HUES6 (cell line): Measurements from ENCODE around the gene HMX1.
A peak's percentile ranks its signal among the peaks of the same experiment; 100 is the strongest.

Experiments used
- H3K27ac ChIP-seq: 2 replicates; pipeline ENCODE4 v1.7.0; 2013; ENCODE audit warnings: low read depth, mild to moderate bottlenecking, low read length, inconsistent platforms
- H3K27me3 ChIP-seq: 2 replicates; pipeline ENCODE4 v1.6.1; 2013; ENCODE audit warnings: low read length; ENCODE audit not compliant: control insufficient read depth, insufficient read depth
- H3K36me3 ChIP-seq: 2 replicates; pipeline ENCODE4 v1.6.1; 2013; ENCODE audit warnings: low read length; ENCODE audit not compliant: control insufficient read depth, insufficient read depth
- H3K4me1 ChIP-seq: 2 replicates; pipeline ENCODE4 v1.6.1; 2013; ENCODE audit warnings: low read length; ENCODE audit not compliant: control insufficient read depth, insufficient read depth
- H3K4me3 ChIP-seq: 2 replicates; pipeline ENCODE4 v1.5.1; 2013; ENCODE audit warnings: low read depth, low read length
- H3K9ac ChIP-seq: one replicate; pipeline ENCODE4 v1.6.1; 2013; ENCODE audit warnings: mild to moderate bottlenecking, low read length
- H3K9me3 ChIP-seq: 2 replicates; pipeline ENCODE4 v1.6.1; 2013; ENCODE audit warnings: low read depth, low read length; ENCODE audit not compliant: control insufficient read depth, insufficient read depth

The HMX1 gene

DNA sequence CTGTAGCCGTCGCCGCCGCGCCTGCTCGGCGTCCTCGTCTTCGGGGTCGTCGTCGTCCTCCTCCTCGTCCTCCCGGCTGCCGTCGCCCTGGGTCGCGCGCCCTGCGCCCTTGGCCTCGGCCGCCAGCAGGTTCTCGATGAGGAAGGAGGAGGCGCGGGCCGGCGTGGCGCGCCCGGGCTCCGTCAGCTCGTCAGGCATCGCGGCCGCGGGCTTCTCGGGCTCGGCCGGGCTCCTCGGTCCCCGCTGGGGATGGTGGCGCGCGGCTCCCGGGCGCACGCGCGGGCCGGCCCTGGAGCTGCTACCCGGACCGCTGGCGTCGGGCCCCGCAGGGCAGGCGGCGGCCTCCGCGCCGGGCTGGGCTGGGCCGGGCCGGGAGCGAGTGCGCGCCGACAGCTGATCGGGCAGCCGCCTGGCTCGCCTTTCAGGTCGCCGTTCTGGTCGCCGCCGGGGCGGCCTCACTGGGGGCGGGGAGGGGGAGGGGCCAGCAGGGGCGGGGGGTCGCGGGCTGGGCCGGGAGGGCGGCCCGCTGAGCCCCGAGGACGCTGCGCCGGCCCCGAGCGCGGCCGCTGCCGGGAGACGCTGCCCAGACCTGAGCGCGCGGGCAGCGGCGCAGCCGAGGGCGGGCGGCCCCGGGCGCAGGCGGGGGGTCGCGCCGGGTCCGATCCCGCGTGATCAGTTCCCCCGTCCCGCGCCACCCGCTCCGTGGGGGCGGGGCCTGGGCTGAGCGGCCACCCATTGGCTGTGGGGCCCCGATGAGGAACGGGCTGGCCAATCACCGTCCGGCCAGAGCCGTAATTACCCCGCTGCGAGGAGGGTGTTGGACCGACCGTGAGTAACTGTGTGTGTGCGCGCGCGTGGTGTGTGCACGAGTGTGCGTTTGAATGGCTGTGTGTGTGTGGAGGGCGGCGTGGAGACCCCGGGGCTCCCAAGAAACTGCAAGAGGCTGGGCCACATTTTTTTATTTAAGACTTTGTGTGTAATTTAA, at the start of gene HMX1:
HMX1 (minus strand) TSS at position 423 of the 985 bp plus-strand sequence; CDS start at position 198, 225 bp downstream.
- Histone ChIP-seq H3K9ac (no peak within 1 kb of the TSS), H3K27me3 (peaks cover 98% of the 10 kb centered on the region), H3K4me3 (peak within 1 kb of the TSS; percentile 56), H3K27ac (no peak within 1 kb of the TSS), H3K36me3 (no peaks in the 10 kb centered on the region), H3K9me3 (no peaks in the 10 kb centered on the region), H3K4me1 (peaks cover 29% of the 10 kb centered on the region; the same call in 1 of the 2 replicates)

DNA sequence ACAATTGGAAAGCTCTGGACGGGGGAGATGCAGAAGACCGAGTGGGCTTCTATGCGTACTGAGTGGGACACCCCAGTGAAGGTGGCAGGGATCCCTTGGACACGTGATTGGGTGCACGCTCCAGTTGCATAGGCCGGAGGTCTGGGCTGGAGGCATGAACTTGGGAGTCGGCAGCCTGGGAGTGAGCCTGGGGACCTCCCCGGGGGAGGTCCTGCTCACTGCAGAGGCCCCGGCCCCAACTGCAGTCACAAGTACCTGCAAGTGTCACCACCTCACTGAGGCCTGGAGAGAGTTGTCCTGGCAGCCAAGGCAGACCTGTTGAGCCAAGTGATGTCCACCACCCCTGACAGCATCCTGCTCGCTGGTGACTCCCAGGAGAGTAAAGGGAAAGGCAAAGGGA, 49.3 kb upstream of the HMX1 start:
- H3K4me1 ChIP-seq: peaks cover 5% of the 10 kb centered on the region; the same call in 1 of the 2 replicates
- H3K9ac ChIP-seq: no peak overlapping the region
- H3K9me3 ChIP-seq: peaks cover 3% of the 10 kb centered on the region; the same call in 1 of the 2 replicates
- H3K4me3 ChIP-seq: no peak overlapping the region
- no peaks in the 10 kb centered on the region for H3K36me3 ChIP-seq
- H3K27me3 ChIP-seq: peaks cover 48% of the 10 kb centered on the region
- no peak overlapping the region for H3K27ac ChIP-seq

DNA sequence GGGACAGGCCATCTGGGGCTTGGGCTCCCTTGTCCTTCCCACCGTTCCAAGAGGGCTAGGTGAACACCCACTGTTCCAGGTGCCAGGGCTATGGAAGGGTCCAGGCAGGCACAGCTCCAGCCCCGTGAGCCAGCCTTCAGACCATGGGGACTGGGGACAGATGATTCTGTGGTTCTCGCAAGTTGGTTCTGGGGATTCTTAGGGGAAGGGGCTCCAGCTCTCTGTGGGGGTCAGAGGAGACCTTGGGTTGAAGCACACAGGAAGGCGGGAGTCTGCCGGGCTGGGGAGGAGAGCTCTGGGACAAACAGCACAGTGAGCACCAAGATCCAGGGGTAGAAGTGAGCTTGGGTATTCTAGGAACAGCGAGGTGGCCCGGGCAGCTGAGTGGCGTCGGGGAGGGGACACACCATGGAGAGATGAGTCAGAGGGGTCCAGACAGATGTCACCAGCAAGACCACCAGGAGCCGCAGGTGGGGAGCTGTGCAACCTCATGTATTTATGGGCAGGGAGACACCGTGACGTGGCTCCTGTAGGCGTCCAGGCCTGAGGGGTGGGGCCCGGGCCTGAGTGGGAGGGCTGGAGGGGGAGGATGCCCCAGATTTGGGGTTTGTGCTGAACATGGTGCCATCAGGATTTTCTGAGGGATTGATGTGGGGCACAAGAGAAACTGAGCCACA, 48.8 kb upstream of the HMX1 start:
- Histone ChIP-seq H3K27ac (no peak overlapping the region), H3K4me3 (no peak overlapping the region), H3K9me3 (peaks cover 3% of the 10 kb centered on the region; the same call in 1 of the 2 replicates), H3K9ac (no peak overlapping the region), H3K4me1 (peaks cover 5% of the 10 kb centered on the region; the same call in 1 of the 2 replicates), H3K27me3 (peaks cover 53% of the 10 kb centered on the region), H3K36me3 (no peaks in the 10 kb centered on the region)

DNA sequence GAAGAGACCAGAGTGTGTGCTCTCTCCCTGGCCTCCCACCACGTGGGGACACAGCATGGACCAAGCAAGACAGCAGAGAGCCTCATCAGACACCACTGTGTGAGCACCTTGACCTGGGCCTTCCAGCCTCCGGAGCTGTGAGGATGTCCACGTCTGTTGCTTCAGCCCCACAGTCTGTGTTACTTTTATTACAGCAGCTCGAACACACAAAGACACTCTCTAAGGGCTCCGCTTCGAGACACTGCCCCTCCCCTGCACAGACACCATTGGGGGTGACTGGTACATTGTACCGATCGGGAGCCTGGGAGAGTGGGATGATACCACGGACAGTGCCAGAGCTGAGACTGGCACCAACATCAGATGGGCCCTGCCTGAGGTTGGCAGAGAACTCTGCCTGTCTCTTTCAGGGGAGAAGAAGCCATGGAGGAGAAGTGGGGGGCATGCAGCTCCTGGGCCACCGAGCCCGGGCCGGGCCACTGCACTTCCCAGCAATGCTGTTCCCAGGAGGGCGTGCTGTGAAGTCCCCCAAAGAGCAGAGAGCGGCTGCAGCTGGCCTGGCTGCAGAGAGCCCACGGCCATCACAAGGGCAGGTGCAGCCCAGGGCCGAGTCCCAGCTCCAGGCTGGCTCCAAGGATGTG, 48.1 kb upstream of the HMX1 start:
- Histone ChIP-seq H3K27ac (no peak overlapping the region), H3K4me1 (peaks cover 5% of the 10 kb centered on the region; the same call in 1 of the 2 replicates), H3K4me3 (no peak overlapping the region), H3K27me3 (peaks cover 60% of the 10 kb centered on the region), H3K9me3 (peaks cover 3% of the 10 kb centered on the region; the same call in 1 of the 2 replicates), H3K9ac (no peak overlapping the region), H3K36me3 (no peaks in the 10 kb centered on the region)

DNA sequence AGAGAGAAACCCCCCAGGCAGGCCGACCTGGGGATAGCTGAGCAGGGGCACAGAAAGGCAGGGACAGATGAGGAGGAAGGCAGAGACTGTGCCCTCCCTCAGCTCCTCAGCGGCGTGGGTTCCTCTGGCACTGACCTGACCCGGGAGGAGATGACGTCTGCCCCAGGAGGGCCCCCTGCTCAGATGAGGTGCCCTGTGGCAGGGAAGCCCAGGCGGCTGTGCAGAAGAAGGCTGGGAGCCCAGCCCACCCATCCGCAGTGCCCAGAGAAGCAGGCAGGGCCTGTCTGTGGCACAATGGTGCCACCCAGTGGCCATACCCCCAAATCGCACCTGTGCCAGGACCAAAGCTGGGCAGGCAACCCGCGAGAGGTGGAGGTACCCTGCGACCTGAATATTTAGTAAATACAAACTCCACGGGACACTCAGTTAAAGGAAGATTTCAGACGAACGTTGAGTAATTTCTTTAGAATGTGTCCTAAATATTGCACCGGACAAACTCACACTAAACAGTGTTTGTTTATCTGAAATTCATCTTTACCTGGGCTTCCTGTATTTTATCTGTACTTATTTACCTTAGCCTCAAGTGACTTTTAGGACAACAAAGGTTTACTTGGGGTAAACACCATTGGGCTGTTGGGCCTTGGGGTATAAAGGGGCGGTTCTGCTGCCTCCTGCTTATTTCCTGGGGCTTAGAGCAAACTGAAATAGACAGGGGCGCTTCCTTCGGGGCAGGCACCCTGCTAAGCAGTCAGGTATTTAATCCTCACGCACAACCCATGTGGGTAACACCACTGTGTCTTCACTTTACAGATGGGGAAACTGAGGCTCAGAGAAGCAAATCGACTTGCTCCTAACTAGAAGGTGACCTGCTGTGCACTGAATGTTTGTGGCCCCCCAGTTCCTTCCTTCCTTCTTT, 46.5 kb upstream of the HMX1 start:
- H3K9me3 ChIP-seq: peaks cover 3% of the 10 kb centered on the region; the same call in 1 of the 2 replicates
- peaks cover 72% of the 10 kb centered on the region for H3K27me3 ChIP-seq
- H3K9ac ChIP-seq: no peak overlapping the region
- no peak overlapping the region for H3K4me3 ChIP-seq
- peaks cover 5% of the 10 kb centered on the region; the same call in 1 of the 2 replicates for H3K4me1 ChIP-seq
- H3K36me3 ChIP-seq: no peaks in the 10 kb centered on the region
- no peak overlapping the region for H3K27ac ChIP-seq

DNA sequence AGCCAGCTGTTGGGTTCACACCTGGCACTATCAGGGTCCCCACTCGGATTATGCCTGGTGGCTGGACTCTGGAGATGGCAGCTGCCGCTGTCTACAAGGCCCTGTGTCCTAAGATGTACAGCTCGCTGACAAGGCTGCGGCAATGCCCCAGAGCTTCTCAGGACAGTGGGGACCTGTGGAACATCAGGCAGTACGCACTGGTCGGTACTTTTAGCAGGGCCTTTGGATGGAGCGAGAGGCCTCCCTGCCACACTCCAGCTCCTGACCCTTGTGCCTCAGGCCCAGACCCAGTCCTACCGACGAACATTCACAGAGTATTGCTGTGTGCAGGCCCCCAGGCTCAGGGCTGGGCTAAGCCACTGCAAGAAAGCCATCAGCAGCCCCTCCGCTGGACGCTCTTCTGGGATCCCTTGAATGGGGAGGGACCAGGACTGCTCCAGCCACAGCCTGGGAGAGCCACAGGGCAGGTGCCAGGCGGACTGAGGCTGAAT, 45.7 kb upstream of the HMX1 start:
- H3K4me1 ChIP-seq: peaks cover 5% of the 10 kb centered on the region; the same call in 1 of the 2 replicates
- H3K4me3 ChIP-seq: no peak overlapping the region
- no peak overlapping the region for H3K9ac ChIP-seq
- no peaks in the 10 kb centered on the region for H3K9me3 ChIP-seq
- no peak overlapping the region for H3K27ac ChIP-seq
- H3K27me3 ChIP-seq: peaks cover 72% of the 10 kb centered on the region
- H3K36me3 ChIP-seq: no peaks in the 10 kb centered on the region

DNA sequence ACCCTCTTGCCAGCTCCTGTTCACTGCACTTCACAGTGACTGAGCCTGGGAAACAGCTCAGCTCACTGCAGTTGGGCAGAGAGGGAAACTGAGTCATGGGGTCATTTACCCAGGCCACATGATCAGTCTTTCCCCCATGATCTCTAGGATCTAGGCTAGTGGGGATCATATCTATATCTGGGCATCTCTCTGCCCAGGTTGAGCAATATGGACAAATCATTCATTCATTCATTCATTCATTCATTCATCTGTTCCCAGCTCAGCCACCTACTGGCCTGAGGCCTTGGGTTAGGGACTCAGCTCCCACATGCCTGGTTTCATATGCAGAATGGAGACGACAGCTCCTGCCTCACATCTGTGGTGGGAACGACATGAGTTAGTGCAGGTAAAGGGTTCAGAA, 45.3 kb upstream of the HMX1 start:
- no peak overlapping the region for H3K27ac ChIP-seq
- H3K36me3 ChIP-seq: no peaks in the 10 kb centered on the region
- no peaks in the 10 kb centered on the region for H3K9me3 ChIP-seq
- no peak overlapping the region for H3K9ac ChIP-seq
- H3K4me1 ChIP-seq: peaks cover 5% of the 10 kb centered on the region; the same call in 1 of the 2 replicates
- H3K27me3 ChIP-seq: peaks cover 70% of the 10 kb centered on the region
- H3K4me3 ChIP-seq: no peak overlapping the region

DNA sequence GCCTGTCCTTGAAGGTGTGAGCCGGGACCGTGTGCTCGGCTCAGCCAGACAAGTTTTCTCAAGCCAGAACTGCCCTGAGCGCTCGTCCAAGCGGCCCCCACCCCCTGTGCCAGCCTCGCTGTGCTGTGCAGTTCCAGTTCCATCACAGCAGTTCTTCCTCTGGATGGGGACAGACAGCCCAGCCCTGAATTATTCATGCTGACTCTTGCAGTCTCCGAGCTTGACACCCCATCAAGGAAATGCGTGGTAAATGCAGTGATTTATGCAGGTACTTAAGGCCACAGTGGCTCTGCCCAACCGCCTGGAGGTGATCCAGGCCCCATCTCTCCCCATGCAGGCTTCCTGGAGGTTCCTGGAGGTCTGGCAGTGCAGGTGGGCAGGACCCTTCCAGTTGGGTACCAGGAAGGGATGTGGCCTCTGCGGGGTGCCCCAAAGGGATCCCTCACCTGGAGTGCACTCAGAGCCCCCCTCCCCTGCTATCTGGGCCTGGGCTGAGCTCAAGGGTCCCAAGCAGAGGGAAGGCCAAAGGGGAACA, 44.8 kb upstream of the HMX1 start:
- no peak overlapping the region for H3K9ac ChIP-seq
- H3K27me3 ChIP-seq: peaks cover 67% of the 10 kb centered on the region

DNA sequence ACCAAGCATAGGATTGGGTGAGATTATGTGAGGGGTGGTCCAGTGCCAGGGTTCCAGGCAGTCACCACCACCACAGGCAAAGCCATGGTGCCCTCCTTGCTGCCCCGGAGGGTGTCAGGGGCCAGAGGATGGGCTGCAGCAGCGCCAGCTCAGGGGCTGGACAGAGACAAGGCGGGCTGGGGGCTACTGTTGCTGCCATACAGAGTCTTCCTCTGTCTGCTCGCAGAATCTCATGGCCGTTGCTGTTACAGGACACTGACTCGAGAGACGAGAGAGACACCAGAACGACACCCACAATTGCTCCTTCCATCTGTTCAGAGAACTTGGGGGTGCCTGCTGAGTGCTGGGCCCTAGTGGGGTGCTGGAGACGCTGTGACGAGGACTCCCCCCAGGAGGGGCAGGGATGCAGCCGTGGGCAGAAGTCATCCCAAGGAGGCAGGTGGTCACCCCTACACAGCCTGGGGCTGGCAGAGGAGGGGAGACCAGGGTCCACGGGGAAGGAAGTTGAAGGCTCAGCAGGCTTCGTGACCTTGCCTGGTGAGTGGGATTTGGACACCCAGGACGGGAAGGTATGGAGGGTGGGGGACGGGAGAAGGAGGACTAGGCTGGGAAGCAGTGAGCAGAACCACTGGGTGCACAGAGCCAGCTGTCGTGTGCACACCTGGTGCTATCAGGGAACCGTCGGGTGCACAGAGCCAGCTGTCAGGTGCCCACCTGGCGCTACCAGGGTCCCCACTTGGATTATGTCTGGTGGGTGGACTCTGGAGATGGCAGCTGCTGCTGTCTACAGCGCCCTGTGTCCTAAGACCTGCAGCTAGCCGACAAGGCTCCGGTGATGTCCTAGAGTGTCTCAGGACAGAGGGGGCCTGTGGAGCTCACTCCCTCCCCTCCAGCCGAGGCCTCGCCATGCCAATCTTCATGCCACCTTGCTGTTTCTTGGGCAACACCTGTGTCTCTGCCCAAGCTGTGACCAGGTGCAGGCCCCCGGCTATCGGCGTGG, 43.9 kb upstream of the HMX1 start:
- no peaks in the 10 kb centered on the region for H3K9me3 ChIP-seq
- H3K27ac ChIP-seq: no peak overlapping the region
- H3K9ac ChIP-seq: no peak overlapping the region
- no peak overlapping the region for H3K4me3 ChIP-seq
- peaks cover 5% of the 10 kb centered on the region; the same call in 1 of the 2 replicates for H3K4me1 ChIP-seq
- peaks cover 68% of the 10 kb centered on the region for H3K27me3 ChIP-seq
- no peaks in the 10 kb centered on the region for H3K36me3 ChIP-seq

More for the DNA sequence above, 44.8 kb upstream of the HMX1 start:
- Histone ChIP-seq H3K36me3 (no peaks in the 10 kb centered on the region), H3K27ac (no peak overlapping the region), H3K4me1 (peaks cover 5% of the 10 kb centered on the region; the same call in 1 of the 2 replicates), H3K4me3 (no peak overlapping the region), H3K9me3 (no peaks in the 10 kb centered on the region)
